DMS153 treated with DMSO at 0.1 percent for 48 hours (cell line): ENCODE results near the gene CHN2.

Experiments used
- DNase-seq: peaks from one replicate; lab custom pipeline; 2025; ENCODE audit not compliant: unreplicated experiment; lab: John Stamatoyannopoulos, UW

The CHN2 gene

DNA sequence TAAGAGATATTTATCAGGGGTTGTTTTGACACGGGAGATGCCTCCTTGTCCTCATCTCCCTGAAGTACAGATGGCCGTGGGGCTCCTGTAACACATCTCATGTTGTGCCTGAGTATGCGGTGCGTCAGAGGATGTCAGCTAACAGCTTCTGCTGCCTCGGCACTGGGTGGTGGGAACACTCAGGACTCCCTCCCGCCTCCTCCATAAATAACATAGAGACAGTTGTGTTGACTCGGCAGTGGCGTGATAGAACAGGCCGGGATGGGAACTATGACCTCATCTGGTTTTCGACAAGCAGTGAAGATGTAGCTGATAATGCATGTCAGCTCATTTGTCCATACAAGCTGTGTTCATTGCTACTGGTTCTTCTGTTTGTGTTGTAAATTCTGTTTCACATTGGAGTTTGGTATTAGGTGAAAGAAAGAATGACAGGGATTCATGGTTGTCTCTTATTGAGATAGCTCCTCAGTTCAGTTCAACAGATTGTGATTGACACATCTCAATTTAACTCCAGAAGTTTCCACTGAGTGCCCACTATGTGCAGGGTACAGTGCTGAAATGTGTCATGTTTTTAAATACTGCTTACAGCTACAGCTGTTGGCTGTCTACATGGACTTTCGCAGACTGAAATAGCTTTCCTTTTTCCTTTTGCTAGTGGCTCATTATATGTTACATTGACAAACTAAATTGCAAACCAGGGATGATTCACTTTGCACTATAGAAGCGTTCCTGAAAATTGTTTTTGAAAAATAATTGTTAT, 87.4 kb downstream of the CHN2 start:
- DNase-seq = peak; percentile 95

DNA sequence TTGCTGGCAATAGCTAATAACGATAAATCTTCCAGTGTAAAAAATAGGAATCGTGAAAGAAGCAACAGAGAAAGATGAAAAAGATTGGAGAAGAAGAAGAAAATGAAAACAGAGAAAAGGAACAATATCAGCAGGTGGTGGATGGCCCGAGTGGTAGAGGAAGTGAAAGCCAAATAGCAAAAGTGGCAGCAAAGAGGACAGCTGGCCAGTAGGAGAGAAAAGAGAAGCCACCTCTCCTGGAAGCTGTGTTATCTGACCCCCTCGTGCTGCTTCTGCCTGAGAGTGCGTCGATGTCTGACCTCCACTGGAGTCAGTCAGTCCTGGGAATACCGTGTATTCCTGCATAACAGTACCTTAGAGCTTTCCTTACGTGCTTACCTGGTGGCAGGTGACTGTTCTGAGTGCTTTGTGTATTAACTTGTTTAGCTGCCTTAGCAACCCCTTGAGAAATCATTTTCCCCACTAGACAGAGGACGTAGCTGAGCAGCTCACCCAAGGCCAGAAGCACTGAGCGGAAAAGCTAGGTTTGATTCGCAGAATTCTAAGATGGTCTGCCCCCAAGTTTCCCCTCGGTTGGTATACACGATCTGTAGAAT, 88.3 kb downstream of the CHN2 start:
- peak; percentile 81 for DNase-seq

DNA sequence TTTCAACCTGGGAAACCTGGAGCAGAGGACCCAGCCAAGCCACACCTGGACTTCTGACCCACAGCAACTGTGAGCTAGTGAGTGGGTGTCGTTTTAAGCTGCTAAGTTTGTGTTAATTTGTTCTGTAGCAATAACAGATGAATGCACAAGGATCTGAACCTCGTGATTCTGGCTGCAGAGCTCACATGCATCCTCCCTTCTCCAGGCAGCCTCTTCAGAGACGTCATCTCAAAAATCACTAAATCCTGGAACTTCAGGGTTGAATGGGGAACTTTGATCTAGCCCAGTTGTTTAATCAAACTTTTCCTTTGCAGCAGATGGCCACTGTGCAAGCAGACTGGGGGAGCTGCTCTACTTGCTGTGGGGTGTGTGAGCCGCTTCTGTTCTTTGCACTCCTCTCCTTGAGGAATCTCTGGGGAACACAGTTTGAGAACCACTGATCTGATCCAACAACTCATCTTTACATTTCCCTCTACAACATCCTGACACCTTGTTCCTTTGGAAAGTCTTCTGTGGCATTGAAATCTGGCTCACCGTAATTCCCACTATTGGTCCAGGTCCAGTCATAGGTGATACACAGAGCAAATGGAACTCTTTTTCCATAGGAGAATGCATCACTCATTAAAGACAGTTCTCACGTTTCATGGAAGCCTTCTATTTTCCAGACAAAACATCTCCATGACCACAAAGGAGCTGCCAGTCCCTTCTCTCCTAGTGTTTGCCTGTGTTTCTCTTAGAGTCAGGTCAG, 90.3 kb downstream of the CHN2 start:
- DNase-seq = no peak

DNA sequence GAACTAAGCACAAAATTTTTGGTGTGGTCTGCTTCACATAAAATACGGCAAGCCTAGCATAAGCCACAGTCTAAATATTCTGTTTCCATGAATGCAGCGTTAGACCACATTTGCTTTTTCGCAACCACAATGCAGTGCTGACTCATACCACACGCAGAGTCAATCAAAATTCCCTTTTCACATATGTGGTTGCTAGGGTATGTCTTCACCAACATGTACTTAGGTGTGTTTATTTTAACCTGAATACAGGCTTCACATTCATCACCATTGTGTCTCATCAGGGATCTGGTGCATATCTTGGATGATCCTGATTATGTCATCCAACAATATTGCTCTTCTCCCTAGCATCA, 90.8 kb downstream of the CHN2 start:
- peak; percentile 85 for DNase-seq

DNA sequence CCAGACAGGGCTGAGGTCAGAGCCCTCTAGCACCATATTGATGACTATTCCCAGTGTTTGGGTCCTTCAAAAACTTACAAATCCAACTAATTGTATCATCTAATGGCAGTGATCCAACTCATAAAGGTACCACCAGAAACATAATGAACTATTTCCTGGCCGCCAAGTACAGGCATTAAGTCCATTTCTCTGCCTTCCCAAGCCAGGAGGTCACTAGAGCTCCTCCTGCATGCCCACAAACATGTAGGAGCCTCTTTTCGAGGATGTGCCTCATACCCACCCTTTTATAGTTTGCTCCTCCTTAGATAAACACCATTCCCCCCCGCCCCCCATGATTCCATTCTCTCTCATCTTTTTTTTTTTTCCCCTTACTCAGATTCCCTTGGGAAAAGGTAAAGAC, 91.3 kb downstream of the CHN2 start:
- DNase-seq = no peak

DNA sequence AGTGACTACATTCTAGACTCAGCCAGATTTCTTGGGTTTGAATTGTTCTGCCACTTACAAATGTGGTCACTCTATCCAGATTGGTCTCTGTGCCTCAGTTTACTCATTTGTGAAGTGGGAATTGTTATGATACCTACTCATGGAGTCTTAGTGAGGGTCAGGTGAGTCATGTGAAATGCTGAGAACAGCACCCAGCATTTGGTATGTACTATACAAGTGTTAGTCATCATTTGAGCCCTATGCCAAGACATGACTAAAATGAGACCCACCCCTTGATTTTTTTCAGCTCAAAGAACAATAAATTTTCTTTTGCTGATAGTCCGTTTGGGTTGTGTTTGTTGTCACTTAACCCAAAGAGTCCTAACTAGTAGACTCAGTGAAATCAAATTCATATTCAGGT, 92.8 kb downstream of the CHN2 start:
- no peak for DNase-seq

DNA sequence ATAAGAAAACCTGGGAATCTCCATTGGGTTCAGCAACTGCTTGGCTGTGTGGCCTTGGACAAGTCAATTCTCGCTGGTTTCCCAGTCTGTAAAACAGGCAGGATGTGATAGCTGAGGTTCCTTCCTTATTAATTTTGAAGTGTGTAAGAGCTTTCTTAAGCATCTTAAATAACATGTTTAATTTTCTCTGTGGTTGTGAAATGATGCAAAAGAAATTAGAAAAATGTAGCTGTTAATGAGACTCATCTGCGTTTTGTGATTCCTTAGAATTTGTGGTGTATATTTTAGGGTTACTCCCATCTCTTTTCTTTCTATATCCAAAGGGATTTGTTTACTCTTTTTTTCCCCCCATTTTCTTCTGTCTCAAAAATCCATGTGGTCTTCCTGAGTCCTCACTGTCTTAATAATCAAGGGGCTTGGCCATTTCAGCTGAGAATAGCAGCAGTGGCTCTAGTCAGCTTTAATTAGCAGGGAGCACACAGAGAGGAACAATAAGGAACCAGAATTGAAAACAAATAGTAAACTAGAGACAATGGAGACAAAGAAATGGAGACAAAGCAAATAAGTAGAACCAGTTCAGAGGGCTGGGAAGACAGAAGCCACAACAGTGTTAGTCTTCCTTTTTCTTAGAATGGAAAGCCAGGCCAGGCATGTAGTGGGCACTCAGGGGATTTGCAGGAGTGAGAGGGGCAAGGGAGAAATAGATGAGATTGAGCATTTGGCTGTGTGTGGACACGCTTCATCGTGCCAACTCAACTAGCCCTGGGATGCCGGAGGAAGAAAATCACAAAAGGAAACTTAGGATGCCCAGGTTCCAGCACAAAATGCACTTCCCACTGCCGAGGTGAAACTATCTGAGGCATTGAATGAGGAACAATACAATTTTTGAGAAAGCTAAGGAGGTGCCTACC, 93.9 kb downstream of the CHN2 start:
- DNase-seq = peak; percentile 70

DNA sequence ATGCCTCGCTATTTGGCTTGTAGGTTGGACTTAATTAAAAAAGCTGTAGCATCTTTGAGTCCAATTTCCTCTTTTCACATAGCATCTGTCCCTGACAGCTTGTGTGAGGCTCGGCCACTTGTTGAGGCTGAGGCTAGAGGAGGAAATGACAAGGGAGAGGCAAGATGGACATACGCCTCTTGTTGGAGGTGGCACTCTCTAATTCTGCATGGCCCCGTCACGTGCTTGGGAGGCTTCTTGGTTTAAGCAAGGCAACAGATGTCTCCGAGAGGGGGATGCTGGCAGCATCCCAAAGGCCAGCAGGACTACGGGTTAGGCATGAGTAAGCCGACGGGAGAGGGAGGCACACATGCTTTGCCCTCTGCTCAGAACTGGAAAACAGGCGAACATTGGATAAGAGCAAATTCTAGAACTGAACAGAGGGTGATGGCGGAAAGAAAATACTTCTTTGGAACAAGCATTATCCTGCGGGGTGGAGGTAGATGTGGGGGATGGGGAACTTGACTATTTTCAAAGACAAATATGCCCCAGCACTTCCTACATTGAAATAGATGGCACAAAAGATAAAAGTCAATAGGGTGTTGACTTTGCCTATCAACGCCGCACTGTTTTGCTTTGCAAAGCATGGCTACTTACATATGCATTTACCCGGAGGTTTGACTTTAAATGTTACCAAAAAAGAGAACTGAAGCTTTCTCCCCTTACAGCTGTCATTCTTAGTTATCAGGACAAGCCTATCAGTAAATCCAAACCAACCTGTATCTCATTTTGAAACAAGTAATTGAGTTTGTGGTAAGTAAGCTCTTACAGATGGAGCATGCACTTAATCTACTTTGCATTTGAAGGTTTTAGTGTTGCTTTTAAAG, 94.8 kb downstream of the CHN2 start:
- DNase-seq = peak; percentile 84

DNA sequence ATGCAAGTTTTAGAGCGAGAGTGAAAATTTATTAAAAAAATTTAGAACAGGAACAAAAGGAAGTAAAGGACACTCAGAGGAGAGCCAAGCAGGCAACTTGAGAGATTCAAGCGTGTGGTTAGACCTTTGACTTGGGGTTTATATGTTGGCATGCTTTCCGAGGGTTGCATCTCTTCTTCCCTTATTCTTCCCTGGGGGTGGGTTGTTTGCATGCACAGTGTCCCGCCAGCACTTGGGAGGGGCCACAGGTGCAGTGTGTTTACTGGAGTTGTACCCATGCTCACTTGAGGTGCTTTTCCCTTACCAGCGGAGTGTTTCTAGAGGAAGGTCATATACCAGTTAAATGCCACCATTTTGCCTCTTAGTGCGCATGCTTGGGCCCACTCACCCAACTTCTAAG, 96.3 kb downstream of the CHN2 start:
- no peak for DNase-seq

DNA sequence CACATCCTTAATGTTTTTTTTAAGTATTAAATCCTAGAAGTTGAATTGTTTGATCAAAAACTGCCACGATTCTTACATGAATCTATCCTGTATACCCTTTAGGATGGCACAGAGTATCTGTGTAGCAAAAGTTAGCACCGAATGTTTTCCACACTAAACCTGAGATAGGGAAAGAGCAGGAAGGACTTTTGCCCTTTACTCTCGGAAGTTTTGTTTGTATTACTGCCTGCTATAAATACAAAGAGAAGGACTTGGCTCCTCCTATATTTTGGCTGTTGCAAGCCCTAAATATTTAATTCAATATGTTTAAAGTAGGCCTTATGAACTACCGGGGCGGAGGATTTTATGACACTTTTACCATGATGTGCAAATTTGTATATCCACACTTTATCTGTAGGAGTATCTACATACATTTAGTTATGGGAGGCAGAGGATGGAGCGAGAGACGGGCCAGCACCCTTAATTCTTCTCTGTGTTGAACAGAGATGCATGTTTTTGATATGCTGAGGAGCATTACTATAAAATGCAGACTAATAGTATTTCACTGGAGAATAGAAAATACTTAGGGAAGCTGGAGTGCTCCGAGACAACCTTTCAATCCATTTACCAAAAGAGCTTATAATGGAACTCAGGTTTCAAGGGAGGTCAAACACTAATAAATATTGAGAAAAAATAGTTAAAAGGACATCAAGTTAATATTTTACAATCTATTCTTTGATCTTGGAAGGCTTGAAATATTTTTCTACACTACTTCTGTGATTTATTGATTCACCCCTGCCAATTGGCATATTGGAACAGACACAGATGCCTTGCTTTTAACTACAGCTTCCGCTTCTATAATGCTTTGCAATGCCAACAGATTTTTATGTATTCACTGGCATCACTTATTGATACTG, 97.4 kb downstream of the CHN2 start:
- DNase-seq = no peak

DNA sequence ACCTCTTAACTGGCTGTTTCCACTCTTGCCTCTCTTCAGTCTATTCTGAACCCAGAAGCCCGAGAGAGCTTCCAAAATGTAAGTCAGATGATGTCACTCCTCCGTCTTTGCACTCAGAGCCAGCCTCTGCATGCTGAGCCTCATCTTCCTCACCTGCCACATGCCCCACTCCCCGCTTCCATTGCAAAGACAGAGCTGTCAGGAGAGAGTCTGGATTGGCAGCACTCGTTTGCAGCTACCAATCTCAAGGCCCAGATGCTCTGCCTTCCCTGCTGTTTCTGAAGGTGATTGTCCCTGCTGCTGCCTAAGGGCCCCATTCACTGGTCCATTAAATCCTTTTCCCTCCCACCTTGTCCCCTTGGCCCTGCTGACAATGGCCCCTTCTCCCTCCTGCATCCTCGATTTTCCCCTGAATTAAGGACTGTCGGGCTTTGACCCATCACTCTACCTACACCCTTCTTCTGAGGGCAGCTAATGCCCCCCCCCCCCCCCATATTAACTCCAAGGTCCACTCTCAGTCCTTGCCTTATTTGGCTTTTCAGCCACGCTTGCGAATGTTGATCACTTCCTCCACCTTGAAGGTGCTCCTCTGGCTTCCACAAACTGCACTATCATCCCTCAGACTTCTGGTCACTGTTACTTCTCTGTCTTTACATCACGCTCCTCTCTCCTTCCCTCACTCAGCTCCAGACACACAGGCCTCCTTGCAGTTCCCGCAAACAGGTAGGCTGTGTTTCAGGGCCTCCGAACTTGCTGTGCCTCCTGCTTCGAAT, 98.5 kb downstream of the CHN2 start:
- no peak for DNase-seq

DNA sequence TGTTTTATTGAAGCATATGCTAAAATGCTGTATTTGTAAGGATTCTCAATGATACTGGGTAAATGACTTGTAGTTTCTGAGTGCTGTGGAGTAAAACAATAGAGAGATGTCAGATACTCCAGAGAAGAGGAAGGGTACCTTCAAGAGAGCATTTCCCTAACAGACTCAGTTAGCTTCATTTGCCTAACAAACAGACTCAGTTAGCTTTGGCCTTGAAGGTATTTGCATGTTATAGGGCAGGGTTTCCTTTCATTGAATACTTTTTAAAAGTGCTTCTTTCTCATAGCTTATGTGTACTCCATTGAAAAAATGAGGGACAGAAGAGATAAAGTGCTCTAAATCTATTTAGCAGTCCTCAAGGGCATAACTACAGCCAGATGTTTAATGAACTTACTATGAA, 101.8 kb downstream of the CHN2 start:
- DNase-seq = no peak

DNA sequence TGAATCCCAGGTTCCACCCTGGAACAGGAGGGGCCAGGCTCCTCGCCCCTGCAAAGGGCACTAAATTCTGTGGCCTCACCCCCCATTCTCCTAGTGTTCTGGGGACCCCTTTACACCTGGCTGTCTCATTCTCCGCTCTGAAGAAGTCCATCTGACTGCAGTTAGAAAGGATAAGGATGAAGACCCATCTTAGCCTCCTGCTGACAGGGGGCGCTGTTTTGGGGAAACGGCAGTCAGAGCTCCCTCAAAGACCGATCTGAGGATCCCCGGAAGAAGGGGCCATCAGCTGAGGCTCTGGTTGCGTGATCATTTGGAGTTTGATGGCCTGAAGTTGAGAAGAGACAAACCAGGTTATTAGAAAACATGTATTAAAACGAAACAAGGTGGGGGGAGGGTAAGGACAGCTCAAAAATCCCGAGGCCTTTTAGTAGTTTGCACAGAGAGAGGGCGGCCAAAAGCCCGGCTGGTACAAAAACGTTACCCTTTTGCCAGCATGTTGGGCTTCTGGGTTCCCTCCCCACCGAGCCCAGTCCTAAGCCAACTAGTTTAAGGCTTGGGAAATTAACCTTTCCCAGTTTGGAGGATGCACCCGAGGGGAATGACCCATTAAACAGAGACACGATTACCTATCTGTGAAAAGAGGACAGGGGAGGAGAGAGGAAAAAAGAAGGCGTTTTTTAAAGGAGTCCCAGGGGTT, 102.8 kb downstream of the CHN2 start:
- DNase-seq = no peak

DNA sequence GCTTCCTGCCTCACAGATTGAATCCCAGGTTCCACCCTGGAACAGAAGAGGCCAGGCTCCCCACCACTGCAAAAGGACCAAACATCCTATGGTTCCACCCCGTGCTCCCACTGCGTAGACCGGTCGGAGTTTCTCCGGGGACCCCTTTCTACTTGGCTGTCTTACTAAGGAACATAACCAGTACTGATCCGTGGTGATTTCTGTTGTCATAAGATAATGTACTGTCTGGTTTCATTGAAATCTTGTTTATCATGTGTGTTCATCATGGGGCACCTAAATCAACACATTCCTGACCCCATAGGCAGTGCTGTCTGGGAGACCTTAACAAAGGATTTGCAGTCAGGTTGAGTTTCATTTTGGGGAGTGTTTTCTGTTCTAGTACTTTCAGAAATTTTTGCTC, 104.5 kb downstream of the CHN2 start:
- DNase-seq = no peak

DNA sequence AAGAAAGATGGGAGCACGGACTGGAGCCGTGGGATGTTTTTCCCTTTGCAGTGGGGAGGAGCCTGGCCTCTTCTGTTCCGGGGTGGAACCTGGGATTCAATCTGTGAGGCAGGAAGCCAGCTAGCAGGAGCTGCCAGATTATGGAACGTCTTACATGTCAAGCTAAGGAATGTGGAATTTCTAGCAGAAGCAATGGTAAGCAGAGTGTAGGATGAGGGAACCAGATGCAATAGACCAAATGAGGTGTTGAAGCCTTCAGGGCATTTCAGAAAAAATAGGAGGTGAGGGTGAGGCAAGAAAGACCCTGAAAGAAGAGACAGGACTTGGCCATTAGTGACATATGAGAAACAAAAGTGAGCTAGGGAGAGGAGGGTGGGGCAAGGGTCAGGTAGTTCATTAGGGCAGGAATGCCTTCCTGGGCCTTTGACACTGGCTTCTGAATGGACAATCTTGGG, 105.5 kb downstream of the CHN2 start:
- DNase-seq = no peak

DNA sequence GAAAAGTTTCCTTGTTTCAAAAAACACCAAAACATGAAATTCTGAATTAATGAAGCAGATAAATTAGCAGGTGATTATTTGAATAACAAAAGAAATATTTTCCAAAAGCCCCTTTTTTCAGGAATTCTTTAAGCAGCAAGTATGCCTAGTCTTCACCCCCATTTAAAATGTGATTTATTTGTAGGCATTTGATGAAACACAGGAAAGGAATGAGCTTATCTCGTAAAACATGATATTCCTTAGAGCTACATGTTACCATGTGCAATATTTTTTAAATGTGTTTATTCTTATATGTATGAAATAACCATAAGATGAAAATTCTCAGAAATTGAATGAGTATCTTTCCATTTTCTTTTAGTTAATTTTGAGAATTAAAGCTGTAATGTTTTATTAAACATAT, 106.1 kb downstream of the CHN2 start:
- no peak for DNase-seq

DNA sequence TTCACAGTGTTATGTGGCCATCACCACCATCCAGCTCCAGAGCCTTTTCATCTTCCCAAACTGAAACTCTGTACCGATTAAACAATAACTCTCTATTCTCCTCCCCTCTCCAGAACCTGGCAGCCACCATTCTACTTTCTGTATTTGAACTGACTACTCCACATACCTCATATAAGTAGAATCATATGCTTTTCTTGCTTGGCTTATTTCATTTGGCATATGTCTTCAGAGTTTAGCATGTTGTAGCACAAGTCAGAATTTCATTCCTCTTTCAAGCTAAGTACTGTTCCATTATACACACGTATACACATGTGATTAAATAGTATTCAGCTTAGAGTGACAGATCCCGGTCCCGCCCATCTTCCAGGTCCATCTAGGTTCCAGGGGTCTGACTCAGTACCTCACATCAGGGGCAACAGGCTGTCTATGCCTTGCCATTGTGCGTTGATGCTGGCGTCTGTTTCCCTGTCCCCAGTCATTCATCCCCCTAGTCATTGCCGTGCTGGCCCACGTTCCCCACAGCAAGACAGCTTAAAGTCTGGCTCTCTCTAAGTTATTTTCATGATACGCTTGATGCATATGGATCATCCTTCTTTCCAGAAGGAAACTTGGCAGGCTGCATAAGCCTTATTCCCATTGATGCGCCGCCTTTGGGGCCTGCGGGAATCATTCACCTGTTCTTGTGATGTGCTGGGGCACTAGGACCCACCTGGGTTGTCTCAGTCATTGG, 108.3 kb downstream of the CHN2 start:
- no peak for DNase-seq
